WTC11 (cell line): Measurements from ENCODE around the gene RUNX2. TPM values are rescaled to one million over a fixed set of nuclear protein-coding genes. Genes with fewer than 3 reads are reported as not detected.

Experiments used
- ATAC-seq: fragments of 200-7000 bp; cut with Tn5 transposase; 2 replicates; pipeline ENCODE4 v1.10.0; 2021; ENCODE audit warnings: mild to moderate bottlenecking, moderate library complexity
- CTCF ChIA-PET: fragments of 300-600 bp; sonication (Branson Sonifier 250); formaldehyde crosslinking; loops from one replicate; lab custom pipeline; 2021; ENCODE audit warnings: antibody characterized with exemption; lab: Charles Lee
- POLR2A ChIA-PET: fragments of 350-600 bp; sonication (Branson Sonifier 250); formaldehyde crosslinking; loops from one replicate; lab custom pipeline; 2021; ENCODE audit warnings: antibody characterized with exemption; lab: Charles Lee
- DNase-seq: peaks from one replicate; pipeline ENCODE4 v3.0.0; 2021; ENCODE audit warnings: low spot score
- H3K27ac Mint-ChIP-seq: 2 replicates; pipeline ENCODE4 v1.8.0; 2021; ENCODE audit warnings: mixed read lengths
- H3K27me3 Mint-ChIP-seq: 2 replicates; pipeline ENCODE4 v1.8.0; 2021; ENCODE audit warnings: low read depth, mild to moderate bottlenecking, moderate library complexity, mixed read lengths
- H3K36me3 Mint-ChIP-seq: 2 replicates; pipeline ENCODE4 v1.8.0; 2021; ENCODE audit warnings: mixed read lengths
- H3K4me1 Mint-ChIP-seq: 2 replicates; pipeline ENCODE4 v1.8.0; 2022; ENCODE audit warnings: mixed read lengths
- H3K4me3 Mint-ChIP-seq: 2 replicates; pipeline ENCODE4 v1.8.0; 2021; ENCODE audit warnings: mild to moderate bottlenecking, moderate library complexity, mixed read lengths
- H3K9me3 Mint-ChIP-seq: 2 replicates; pipeline ENCODE4 v1.8.0; 2021; ENCODE audit warnings: mixed read lengths
- ARID4B ChIP-seq: sonication (generic); formaldehyde crosslinking; IDR thresholded peaks from 2 replicates; pipeline ENCODE4 v1.8.0; 2023; ENCODE audit warnings: missing genetic modification reagents, mild to moderate bottlenecking, borderline replicate concordance
- HMGA2 ChIP-seq: fragments of 250-450 bp; sonication (Bioruptor Pico); IDR thresholded peaks from 2 replicates; pipeline ENCODE4 v1.4.0; 2021; ENCODE audit warnings: mild to moderate bottlenecking, moderate library complexity
- IRF1 ChIP-seq: sonication (generic); formaldehyde crosslinking; IDR thresholded peaks from 2 replicates; pipeline ENCODE4 v1.8.0; 2023; ENCODE audit warnings: missing genetic modification reagents
- OVOL2 ChIP-seq: fragments of 250-450 bp; sonication (Bioruptor Pico); IDR thresholded peaks from 2 replicates; pipeline ENCODE4 v1.9.0; 2021; ENCODE audit warnings: mild to moderate bottlenecking, borderline replicate concordance
- PRDM15 ChIP-seq: sonication (generic); formaldehyde crosslinking; IDR thresholded peaks from 2 replicates; pipeline ENCODE4 v1.8.0; 2022; ENCODE audit warnings: missing genetic modification reagents
- SP1 ChIP-seq: sonication (generic); formaldehyde crosslinking; conservative IDR thresholded peaks from 2 replicates; pipeline ENCODE4 v1.8.1; 2022; ENCODE audit warnings: missing genetic modification reagents
- USF1 ChIP-seq: sonication (generic); formaldehyde crosslinking; IDR thresholded peaks from 2 replicates; pipeline ENCODE4 v1.8.0; 2022; ENCODE audit warnings: mild to moderate bottlenecking, missing genetic modification reagents
- total RNA-seq: library from RNA; stranded (reverse); gene quantifications from 3 replicates; pipeline ENCODE4 v1.2.3, GENCODE V29; 2021
- TF ChIP-seq, protein P1 (sequence below): sonication (generic); formaldehyde crosslinking; IDR thresholded peaks from 2 replicates; pipeline ENCODE4 v1.8.0; 2022; ENCODE audit warnings: mild to moderate bottlenecking, missing genetic modification reagents
- TF ChIP-seq, protein P2 (sequence below): fragments of 250-450 bp; sonication (Bioruptor Pico); IDR thresholded peaks from 2 replicates; pipeline ENCODE4 v1.9.0; 2021; ENCODE audit warnings: moderate library complexity, mild to moderate bottlenecking, inconsistent platforms, borderline replicate concordance
- TF ChIP-seq, protein P3 (sequence below): sonication (generic); formaldehyde crosslinking; IDR thresholded peaks from 2 replicates; pipeline ENCODE4 v1.8.1; 2023; ENCODE audit warnings: mild to moderate bottlenecking, moderate library complexity, missing genetic modification reagents

RUNX2 gene
- total RNA-seq, 1 experiment from 2014 or later, result 0.28 TPM

- H3K36me3 Mint-ChIP-seq, result no peaks in the 10 kb centered on the region
- POLR2A ChIA-PET, result no interaction called here
- H3K4me3 Mint-ChIP-seq, result no peak overlapping the region
- no peaks in the 10 kb centered on the region for H3K9me3 Mint-ChIP-seq
- TF ChIP-seq, protein P1, sequence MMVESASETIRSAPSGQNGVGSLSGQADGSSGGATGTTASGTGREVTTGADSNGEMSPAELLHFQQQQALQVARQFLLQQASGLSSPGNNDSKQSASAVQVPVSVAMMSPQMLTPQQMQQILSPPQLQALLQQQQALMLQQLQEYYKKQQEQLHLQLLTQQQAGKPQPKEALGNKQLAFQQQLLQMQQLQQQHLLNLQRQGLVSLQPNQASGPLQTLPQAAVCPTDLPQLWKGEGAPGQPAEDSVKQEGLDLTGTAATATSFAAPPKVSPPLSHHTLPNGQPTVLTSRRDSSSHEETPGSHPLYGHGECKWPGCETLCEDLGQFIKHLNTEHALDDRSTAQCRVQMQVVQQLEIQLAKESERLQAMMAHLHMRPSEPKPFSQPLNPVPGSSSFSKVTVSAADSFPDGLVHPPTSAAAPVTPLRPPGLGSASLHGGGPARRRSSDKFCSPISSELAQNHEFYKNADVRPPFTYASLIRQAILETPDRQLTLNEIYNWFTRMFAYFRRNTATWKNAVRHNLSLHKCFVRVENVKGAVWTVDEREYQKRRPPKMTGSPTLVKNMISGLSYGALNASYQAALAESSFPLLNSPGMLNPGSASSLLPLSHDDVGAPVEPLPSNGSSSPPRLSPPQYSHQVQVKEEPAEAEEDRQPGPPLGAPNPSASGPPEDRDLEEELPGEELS, result no peak
- TF ChIP-seq SP1, result no peak
- TF ChIP-seq OVOL2 (CRISPR knock-in tag), result no peak
- TF ChIP-seq, protein P2, sequence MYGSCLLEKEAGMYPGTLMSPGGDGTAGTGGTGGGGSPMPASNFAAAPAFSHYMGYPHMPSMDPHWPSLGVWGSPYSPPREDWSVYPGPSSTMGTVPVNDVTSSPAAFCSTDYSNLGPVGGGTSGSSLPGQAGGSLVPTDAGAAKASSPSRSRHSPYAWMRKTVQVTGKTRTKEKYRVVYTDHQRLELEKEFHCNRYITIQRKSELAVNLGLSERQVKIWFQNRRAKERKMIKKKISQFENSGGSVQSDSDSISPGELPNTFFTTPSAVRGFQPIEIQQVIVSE (CRISPR knock-in tag), result no peak
- TF ChIP-seq, protein P3, sequence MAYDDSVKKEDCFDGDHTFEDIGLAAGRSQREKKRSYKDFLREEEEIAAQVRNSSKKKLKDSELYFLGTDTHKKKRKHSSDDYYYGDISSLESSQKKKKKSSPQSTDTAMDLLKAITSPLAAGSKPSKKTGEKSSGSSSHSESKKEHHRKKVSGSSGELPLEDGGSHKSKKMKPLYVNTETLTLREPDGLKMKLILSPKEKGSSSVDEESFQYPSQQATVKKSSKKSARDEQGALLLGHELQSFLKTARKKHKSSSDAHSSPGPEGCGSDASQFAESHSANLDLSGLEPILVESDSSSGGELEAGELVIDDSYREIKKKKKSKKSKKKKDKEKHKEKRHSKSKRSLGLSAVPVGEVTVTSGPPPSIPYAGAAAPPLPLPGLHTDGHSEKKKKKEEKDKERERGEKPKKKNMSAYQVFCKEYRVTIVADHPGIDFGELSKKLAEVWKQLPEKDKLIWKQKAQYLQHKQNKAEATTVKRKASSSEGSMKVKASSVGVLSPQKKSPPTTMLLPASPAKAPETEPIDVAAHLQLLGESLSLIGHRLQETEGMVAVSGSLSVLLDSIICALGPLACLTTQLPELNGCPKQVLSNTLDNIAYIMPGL (CRISPR knock-in tag), result no peak
- TF ChIP-seq ARID4B, result no peak
- TF ChIP-seq PRDM15 (CRISPR knock-in tag), result no peak
- no peak for TF ChIP-seq USF1 (CRISPR knock-in tag)
- no peak for TF ChIP-seq IRF1 (CRISPR knock-in tag)
- TF ChIP-seq HMGA2 (CRISPR knock-in tag), result no peak
- TF ChIP-seq, all 79 proteins: peak for 0
- H3K4me1 Mint-ChIP-seq, result no peaks in the 10 kb centered on the region; the same call in 1 of the 2 replicates
- no peaks in the 10 kb centered on the region for H3K27me3 Mint-ChIP-seq
- no peak overlapping the region for H3K27ac Mint-ChIP-seq
- CTCF ChIA-PET, result no interaction called here
- no peak for ATAC-seq
- DNase-seq, result no peak
These were observed 152.0 kb downstream of the RUNX2 start for GRCh38 chr6:45479834-45480751.
